CD4-positive, alpha-beta memory T cell (primary cell): ENCODE results near the gene CMIP. TPM values are rescaled to one million over a fixed set of nuclear protein-coding genes. Genes with fewer than 3 reads are reported as not detected.
A peak's percentile ranks its signal among the peaks of the same experiment; 100 is the strongest.

Source experiments
- CTCF ChIA-PET: fragments of 350-600 bp; sonication (Branson Sonifier 250); formaldehyde crosslinking; loops from one replicate; lab custom pipeline; 2021; ENCODE audit warnings: inconsistent platforms; ENCODE audit not compliant: partially characterized antibody; lab: Charles Lee
- POLR2A ChIA-PET: fragments of 350-600 bp; sonication (Branson Sonifier 250); formaldehyde crosslinking; loops from one replicate; lab custom pipeline; 2021; ENCODE audit not compliant: partially characterized antibody; lab: Charles Lee
- DNase-seq, 5 donors: peaks; one replicate each; pipeline versions ENCODE4 v3.0.0 to v3.0.0-alpha.2; 2020 to 2022; ENCODE audit warnings: mixed read lengths in 1 of 5
- H3K27ac ChIP-seq: one replicate; pipeline ENCODE4 v1.7.0; 2013; ENCODE audit warnings: low read depth, low read length
- H3K27me3 ChIP-seq: 2 replicates; pipeline ENCODE4 v1.7.0; 2013; ENCODE audit warnings: mild to moderate bottlenecking, low read length, moderate library complexity; ENCODE audit not compliant: insufficient read depth
- H3K36me3 ChIP-seq: 2 replicates; pipeline ENCODE4 v1.7.0; 2013; ENCODE audit warnings: mild to moderate bottlenecking, low read length, moderate library complexity; ENCODE audit not compliant: insufficient read depth
- H3K4me1 ChIP-seq: 2 replicates; pipeline ENCODE4 v1.7.0; 2013; ENCODE audit warnings: mild to moderate bottlenecking, low read length, moderate library complexity; ENCODE audit not compliant: insufficient read depth
- H3K4me3 ChIP-seq, 2 donors: one replicate each; pipeline ENCODE4 v1.7.0; 2013; ENCODE audit warnings: low read length in 2 of 2, mild to moderate bottlenecking in 1 of 2
- H3K9me3 ChIP-seq, 2 donors: one replicate each; pipeline ENCODE4 v1.7.0; 2013; ENCODE audit warnings: low read length in 2 of 2, control low read depth in 1 of 2; ENCODE audit not compliant: control insufficient read depth in 1 of 2
- H3K27ac Mint-ChIP-seq, 7 donors: one replicate each; pipeline ENCODE4 v1.8.0; 2020 to 2021; ENCODE audit warnings: mixed read lengths in 7 of 7, mild to moderate bottlenecking in 6 of 7, inconsistent platforms in 3 of 7, moderate library complexity in 3 of 7
- H3K27me3 Mint-ChIP-seq, 2 donors: one replicate each; pipeline ENCODE4 v1.8.0; 2020 to 2021; ENCODE audit warnings: mixed read lengths in 2 of 2
- H3K36me3 Mint-ChIP-seq, 2 donors: one replicate each; pipeline ENCODE4 v1.8.0; 2020 to 2021; ENCODE audit warnings: mixed read lengths in 2 of 2, inconsistent platforms in 1 of 2, mild to moderate bottlenecking in 1 of 2
- H3K4me1 Mint-ChIP-seq, 4 donors: one replicate each; pipeline ENCODE4 v1.8.0; 2020 to 2021; ENCODE audit warnings: mixed read lengths in 4 of 4, mild to moderate bottlenecking in 1 of 4
- H3K4me3 Mint-ChIP-seq, 8 donors: one replicate each; pipeline ENCODE4 v1.8.0; 2020 to 2021; ENCODE audit warnings: mixed read lengths in 8 of 8, mild to moderate bottlenecking in 7 of 8, moderate library complexity in 6 of 8, inconsistent platforms in 3 of 8
- H3K9me3 Mint-ChIP-seq, 8 donors: one replicate each; pipeline ENCODE4 v1.8.0; 2020 to 2021; ENCODE audit warnings: mixed read lengths in 8 of 8, mild to moderate bottlenecking in 5 of 8, inconsistent platforms in 3 of 8, moderate library complexity in 1 of 8
- intact Hi-C: fragments of 100-400 bp; cut with micrococcal nuclease; formaldehyde crosslinking; loops from one replicate; pipeline ENCODE4 v1.15.1; 2023
- polyA plus RNA-seq, 2 donors: library from polyadenylated mRNA; unstranded; fragments of 300-500 nt; fragmentation: Illumina TruSeq; gene quantifications; one replicate each; pipeline ENCODE4 v1.2.3, GENCODE V29; 2021
- total RNA-seq, 2 experiments: library from RNA; stranded (reverse); gene quantifications; one replicate each; pipeline ENCODE4 v1.2.3, GENCODE V29; 2021

Gene CMIP
- total and polyA plus RNA-seq, 4 experiments from 2014 or later = 0.84 to 36.4 (median 33.2) TPM; not detected in 1

GRCh38 chr16:81730090-81731051, 285.8 kb downstream of the CMIP start:
- intact Hi-C loops = loop anchor here (1.0 to 2.0 kb wide), 3 partner anchors 16 to 328 kb away; no protein-coding TSS in a partner anchor
- Mint-ChIP-seq H3K27me3 (no peaks in the 10 kb centered on the region), H3K27ac (peak overlapping the region; percentile 78 to 97 (median 93)), H3K4me3 (peak overlapping the region; percentile 85 to 93 (median 88)), H3K9me3 (no peaks in the 10 kb centered on the region), H3K36me3 (no peaks in the 10 kb centered on the region), H3K4me1 (peaks cover 8 to 25% (median 17%) of the 10 kb centered on the region in 4 donors)
- no peaks in the 10 kb centered on the region for H3K9me3 ChIP-seq
- H3K27me3 ChIP-seq = no peaks in the 10 kb centered on the region
- POLR2A ChIA-PET = interaction anchor here (1.0 to 1.9 kb wide), 9 partner anchors 12 to 723 kb away, joined by 3 to 19 read pairs (median 4); partner anchors contain the start of genes CENPN, CMC2 and GAN
- DNase-seq = peak; percentile 42 to 73 (median 58)
- peak overlapping the region; percentile 11 to 25 for H3K4me3 ChIP-seq
- peaks cover 12% of the 10 kb centered on the region for H3K4me1 ChIP-seq
- CTCF ChIA-PET = interaction anchor here (0.8 to 3.3 kb wide), 28 partner anchors 9 to 724 kb away, joined by 3 to 38 read pairs (median 5); partner anchors contain the start of genes CENPN, CMC2 and GAN
- H3K27ac ChIP-seq = peak overlapping the region; percentile 65
- no peaks in the 10 kb centered on the region for H3K36me3 ChIP-seq

GRCh38 chr16:81731649-81732048, 287.0 kb downstream of the CMIP start:
- Histone ChIP-seq H3K9me3 (no peaks in the 10 kb centered on the region), H3K4me1 (peaks cover 12% of the 10 kb centered on the region), H3K4me3 (no peak overlapping the region), H3K27ac (no peak overlapping the region), H3K27me3 (no peaks in the 10 kb centered on the region), H3K36me3 (no peaks in the 10 kb centered on the region)
- Mint-ChIP-seq H3K9me3 (no peaks in the 10 kb centered on the region), H3K36me3 (no peaks in the 10 kb centered on the region), H3K4me3 (no peak overlapping the region), H3K27me3 (no peaks in the 10 kb centered on the region), H3K4me1 (peaks cover 8 to 25% (median 17%) of the 10 kb centered on the region in 4 donors), H3K27ac (peak overlapping the region in 3 of 7 donors; percentile 10 to 26 (median 25))
- CTCF ChIA-PET = interaction anchor here (0.8 to 3.3 kb wide), 8 partner anchors 7 to 703 kb away, joined by 3 to 38 read pairs (median 7); no protein-coding TSS in a partner anchor
- no peak for DNase-seq
- intact Hi-C loops = loop anchor here (2.0 kb wide), 2 partner anchors 109 to 329 kb away; no protein-coding TSS in a partner anchor
- POLR2A ChIA-PET = interaction anchor here (1.2 kb wide), 1 partner anchor 16 kb away, joined by 3 read pairs; no protein-coding TSS in a partner anchor

GRCh38 chr16:81732699-81733098, 288.1 kb downstream of the CMIP start:
- H3K36me3 ChIP-seq = no peaks in the 10 kb centered on the region
- intact Hi-C loops = no loop called here
- H3K36me3 Mint-ChIP-seq = no peaks in the 10 kb centered on the region
- H3K4me3 ChIP-seq = no peak overlapping the region
- POLR2A ChIA-PET = no interaction called here
- CTCF ChIA-PET = interaction anchor here (0.8 to 2.6 kb wide), 3 partner anchors 8 to 110 kb away, joined by 3 to 5 read pairs (median 5); no protein-coding TSS in a partner anchor
- no peaks in the 10 kb centered on the region for H3K27me3 Mint-ChIP-seq
- peaks cover 8 to 25% (median 16%) of the 10 kb centered on the region in 4 donors for H3K4me1 Mint-ChIP-seq
- no peaks in the 10 kb centered on the region for H3K27me3 ChIP-seq
- no peaks in the 10 kb centered on the region for H3K9me3 Mint-ChIP-seq
- no peak overlapping the region for H3K27ac Mint-ChIP-seq
- H3K27ac ChIP-seq = no peak overlapping the region
- peaks cover 12% of the 10 kb centered on the region for H3K4me1 ChIP-seq
- DNase-seq = no peak
- H3K4me3 Mint-ChIP-seq = no peak overlapping the region
- H3K9me3 ChIP-seq = no peaks in the 10 kb centered on the region

GRCh38 chr16:81733295-81733694, 288.7 kb downstream of the CMIP start:
- H3K4me3 ChIP-seq = no peak overlapping the region
- no peaks in the 10 kb centered on the region for H3K36me3 Mint-ChIP-seq
- no peak overlapping the region for H3K4me3 Mint-ChIP-seq
- ChIA-PET POLR2A (no interaction called here), CTCF (interaction anchor here (1.3 to 3.9 kb wide), 3 partner anchors 9 to 528 kb away, joined by 4 to 16 read pairs (median 5); no protein-coding TSS in a partner anchor)
- no peaks in the 10 kb centered on the region for H3K27me3 Mint-ChIP-seq
- no peaks in the 10 kb centered on the region for H3K27me3 ChIP-seq
- H3K27ac Mint-ChIP-seq = no peak overlapping the region
- no peaks in the 10 kb centered on the region for H3K9me3 Mint-ChIP-seq
- peaks cover 16% of the 10 kb centered on the region for H3K4me1 ChIP-seq
- H3K27ac ChIP-seq = no peak overlapping the region
- H3K9me3 ChIP-seq = no peaks in the 10 kb centered on the region
- intact Hi-C loops = no loop called here
- no peaks in the 10 kb centered on the region for H3K36me3 ChIP-seq
- no peak for DNase-seq
- H3K4me1 Mint-ChIP-seq = peaks cover 11 to 31% (median 19%) of the 10 kb centered on the region in 4 donors

GRCh38 chr16:81734632-81735434, 290.2 kb downstream of the CMIP start:
- POLR2A ChIA-PET = interaction anchor here (1.1 kb wide), 1 partner anchor 20 kb away, joined by 4 read pairs; no protein-coding TSS in a partner anchor
- no peaks in the 10 kb centered on the region for H3K36me3 ChIP-seq
- no peaks in the 10 kb centered on the region for H3K36me3 Mint-ChIP-seq

GRCh38 chr16:81737885-81738536, 293.4 kb downstream of the CMIP start:
- no peaks in the 10 kb centered on the region for H3K36me3 Mint-ChIP-seq
- H3K9me3 Mint-ChIP-seq = no peaks in the 10 kb centered on the region
- peak overlapping the region; percentile 67 to 82 (median 75) for H3K4me3 Mint-ChIP-seq
- no peaks in the 10 kb centered on the region for H3K27me3 ChIP-seq
- no peaks in the 10 kb centered on the region for H3K36me3 ChIP-seq
- no peak overlapping the region for H3K27ac ChIP-seq
- ChIA-PET CTCF (interaction anchor here (0.7 to 6.2 kb wide), 18 partner anchors 9 to 734 kb away, joined by 3 to 54 read pairs (median 4); no protein-coding TSS in a partner anchor), POLR2A (interaction anchor here (0.6 to 1.2 kb wide), 2 partner anchors 338 to 535 kb away, joined by 3 to 4 read pairs; no protein-coding TSS in a partner anchor)
- H3K27me3 Mint-ChIP-seq = no peaks in the 10 kb centered on the region
- peak overlapping the region in 1 of 2 donors; percentile 3 for H3K4me3 ChIP-seq
- peaks cover 0 to 12% (median 7%) of the 10 kb centered on the region in 4 donors for H3K4me1 Mint-ChIP-seq
- intact Hi-C loops = loop anchor here (1.0 to 2.0 kb wide), 3 partner anchors 15 to 335 kb away; no protein-coding TSS in a partner anchor
- peak; percentile 80 to 84 (median 81) for DNase-seq
- no peaks in the 10 kb centered on the region for H3K9me3 ChIP-seq
- peaks cover 4% of the 10 kb centered on the region for H3K4me1 ChIP-seq
- H3K27ac Mint-ChIP-seq = peak overlapping the region in 5 of 7 donors; percentile 22 to 78 (median 30)

More at GRCh38 chr16:81734632-81735434, 290.2 kb downstream of the CMIP start:
- no peaks in the 10 kb centered on the region for H3K27me3 ChIP-seq
- no peak overlapping the region for H3K4me3 ChIP-seq
- CTCF ChIA-PET = interaction anchor here (0.8 to 6.2 kb wide), 10 partner anchors 10 to 731 kb away, joined by 3 to 54 read pairs (median 6); no protein-coding TSS in a partner anchor
- Mint-ChIP-seq H3K4me3 (no peak overlapping the region), H3K4me1 (peaks cover 8 to 19% (median 14%) of the 10 kb centered on the region in 4 donors), H3K27ac (no peak overlapping the region), H3K27me3 (no peaks in the 10 kb centered on the region), H3K9me3 (no peaks in the 10 kb centered on the region)
- H3K9me3 ChIP-seq = no peaks in the 10 kb centered on the region
- H3K27ac ChIP-seq = no peak overlapping the region
- peaks cover 16% of the 10 kb centered on the region for H3K4me1 ChIP-seq
- DNase-seq = no peak
- intact Hi-C loops = no loop called here
